Skeletal muscle tissue (tissue), 4 donors: Measurements from ENCODE around the gene AGPAT2. TPM values are rescaled to one million over a fixed set of nuclear protein-coding genes. Genes with fewer than 3 reads are reported as not detected.

Experiments used
- H3K27ac ChIP-seq: one replicate; pipeline ENCODE4 v1.7.0; 2013; ENCODE audit warnings: mild to moderate bottlenecking, low read depth, low read length, inconsistent platforms
- H3K27me3 ChIP-seq, 3 donors: one replicate each; pipeline ENCODE4 v1.7.0; 2013; ENCODE audit warnings: low read length in 3 of 3; ENCODE audit not compliant: control insufficient read depth in 3 of 3, insufficient read depth in 3 of 3
- H3K36me3 ChIP-seq, 3 donors: one replicate each; pipeline ENCODE4 v1.7.0; 2013; ENCODE audit warnings: low read length in 3 of 3; ENCODE audit not compliant: control insufficient read depth in 3 of 3, insufficient read depth in 3 of 3
- H3K4me1 ChIP-seq, 3 donors: one replicate each; pipeline ENCODE4 v1.7.0; 2013; ENCODE audit warnings: low read length in 3 of 3, mild to moderate bottlenecking in 3 of 3; ENCODE audit not compliant: control insufficient read depth in 3 of 3, insufficient read depth in 3 of 3
- H3K4me3 ChIP-seq, 3 donors: one replicate each; pipeline ENCODE4 v1.7.0; 2013; ENCODE audit warnings: low read length in 3 of 3
- H3K9ac ChIP-seq, 3 donors: one replicate each; pipeline ENCODE4 v1.7.0; 2013; ENCODE audit warnings: low read length in 3 of 3, mild to moderate bottlenecking in 3 of 3, moderate library complexity in 2 of 3, low read depth in 1 of 3
- H3K9me3 ChIP-seq, 3 donors: one replicate each; pipeline ENCODE4 v1.7.0; 2013; ENCODE audit warnings: low read length in 3 of 3; ENCODE audit not compliant: control insufficient read depth in 3 of 3
- total RNA-seq: library from RNA; depleted of rRNA; stranded (reverse); fragments of >200 nt; gene quantifications from one replicate; pipeline ENCODE4 v1.2.3, GENCODE V29; 2014
- donor health status: Osteomylitis.

Gene AGPAT2
- total RNA-seq, 1 donor from 2014 or later: 27.1 TPM

- no peaks in the 10 kb centered on the region for H3K27me3 ChIP-seq
- no peaks in the 10 kb centered on the region for H3K36me3 ChIP-seq
- H3K9ac ChIP-seq: peak overlapping the region in 1 of 3 donors; percentile 16
- H3K4me1 ChIP-seq: peaks cover 30 to 51% (median 49%) of the 10 kb centered on the region in 3 donors
- H3K27ac ChIP-seq: no peak overlapping the region
- H3K9me3 ChIP-seq: no peaks in the 10 kb centered on the region
- no peak overlapping the region for H3K4me3 ChIP-seq
These were observed 3.5 kb downstream of the AGPAT2 start for GRCh38 chr9:136683755-136684154.

GRCh38 chr9:136683173-136683745, 4.0 kb downstream of the AGPAT2 start:
- peaks cover 29 to 51% (median 50%) of the 10 kb centered on the region in 3 donors for H3K4me1 ChIP-seq

GRCh38 chr9:136682710-136683109, 4.5 kb downstream of the AGPAT2 start:
- Histone ChIP-seq H3K36me3 (no peaks in the 10 kb centered on the region), H3K27me3 (no peaks in the 10 kb centered on the region), H3K4me1 (peaks cover 26 to 45% (median 44%) of the 10 kb centered on the region in 3 donors), H3K27ac (no peak overlapping the region), H3K9ac (peak overlapping the region in 1 of 3 donors; percentile 4), H3K4me3 (no peak overlapping the region), H3K9me3 (no peaks in the 10 kb centered on the region)

More at GRCh38 chr9:136683173-136683745, 4.0 kb downstream of the AGPAT2 start:
- H3K36me3 ChIP-seq: no peaks in the 10 kb centered on the region
- H3K27me3 ChIP-seq: no peaks in the 10 kb centered on the region
- peak overlapping the region in 1 of 3 donors; percentile 16 for H3K9ac ChIP-seq
- H3K9me3 ChIP-seq: no peaks in the 10 kb centered on the region
- no peak overlapping the region for H3K27ac ChIP-seq
- H3K4me3 ChIP-seq: no peak overlapping the region

- Histone ChIP-seq H3K9me3 (no peaks in the 10 kb centered on the region), H3K4me3 (no peak overlapping the region), H3K27ac (no peak overlapping the region), H3K9ac (peak overlapping the region in 1 of 3 donors; percentile 4), H3K36me3 (no peaks in the 10 kb centered on the region), H3K27me3 (no peaks in the 10 kb centered on the region), H3K4me1 (peaks cover 26 to 45% (median 43%) of the 10 kb centered on the region in 3 donors)
These were observed 5.1 kb downstream of the AGPAT2 start for GRCh38 chr9:136681945-136682699.

- Histone ChIP-seq H3K27ac (no peak overlapping the region), H3K9ac (no peak overlapping the region), H3K36me3 (peaks cover 0 to 5% (median 3%) of the 10 kb centered on the region in 3 donors), H3K27me3 (no peaks in the 10 kb centered on the region), H3K4me1 (peaks cover 22 to 41% (median 38%) of the 10 kb centered on the region in 3 donors), H3K9me3 (no peaks in the 10 kb centered on the region), H3K4me3 (no peak overlapping the region)
These were observed 6.2 kb downstream of the AGPAT2 start for GRCh38 chr9:136681029-136681428.

GRCh38 chr9:136679431-136679941, 7.8 kb downstream of the AGPAT2 start:
- Histone ChIP-seq H3K9me3 (no peaks in the 10 kb centered on the region), H3K27ac (peak overlapping the region; percentile 34), H3K9ac (peak overlapping the region; percentile 20 to 64 (median 36)), H3K4me1 (peaks cover 11 to 26% (median 25%) of the 10 kb centered on the region in 3 donors), H3K27me3 (no peaks in the 10 kb centered on the region), H3K4me3 (peak overlapping the region in 2 of 3 donors; percentile 15 to 41), H3K36me3 (peaks cover 0 to 8% (median 7%) of the 10 kb centered on the region in 3 donors)

- H3K4me3 ChIP-seq: no peak overlapping the region
- H3K27me3 ChIP-seq: no peaks in the 10 kb centered on the region
- peak overlapping the region in 1 of 3 donors; percentile 64 for H3K9ac ChIP-seq
- peaks cover 0 to 8% (median 8%) of the 10 kb centered on the region in 3 donors for H3K36me3 ChIP-seq
- no peaks in the 10 kb centered on the region for H3K9me3 ChIP-seq
- H3K27ac ChIP-seq: no peak overlapping the region
- peaks cover 11 to 23% (median 22%) of the 10 kb centered on the region in 3 donors for H3K4me1 ChIP-seq
These were observed 8.6 kb downstream of the AGPAT2 start for GRCh38 chr9:136678624-136679023.

GRCh38 chr9:136678034-136678433, 9.2 kb downstream of the AGPAT2 start:
- no peak overlapping the region for H3K4me3 ChIP-seq
- H3K9me3 ChIP-seq: no peaks in the 10 kb centered on the region
- no peak overlapping the region for H3K27ac ChIP-seq
- H3K36me3 ChIP-seq: peaks cover 0 to 11% (median 9%) of the 10 kb centered on the region in 3 donors
- H3K27me3 ChIP-seq: no peaks in the 10 kb centered on the region
- H3K4me1 ChIP-seq: peaks cover 11 to 18% (median 16%) of the 10 kb centered on the region in 3 donors
- no peak overlapping the region for H3K9ac ChIP-seq

GRCh38 chr9:136676920-136677686, 10.2 kb downstream of the AGPAT2 start:
- Histone ChIP-seq H3K36me3 (peaks cover 0 to 12% (median 11%) of the 10 kb centered on the region in 3 donors), H3K9me3 (no peaks in the 10 kb centered on the region), H3K27me3 (no peaks in the 10 kb centered on the region), H3K4me1 (peaks cover 11 to 16% (median 16%) of the 10 kb centered on the region in 3 donors), H3K4me3 (no peak overlapping the region), H3K27ac (no peak overlapping the region), H3K9ac (no peak overlapping the region)
